Measurements from ENCODE around the gene NPAP1. TPM values are rescaled to one million over a fixed set of nuclear protein-coding genes. Genes with fewer than 3 reads are reported as not detected.
"Not testable (repeated sequence)": the region's sequence is repeated elsewhere in the genome, so short reads cannot be mapped to it uniquely, and the experiment has no call there.

Gene NPAP1
- polyA plus RNA-seq, 1 donor from 2014 or later: 0.10 TPM

DNA sequence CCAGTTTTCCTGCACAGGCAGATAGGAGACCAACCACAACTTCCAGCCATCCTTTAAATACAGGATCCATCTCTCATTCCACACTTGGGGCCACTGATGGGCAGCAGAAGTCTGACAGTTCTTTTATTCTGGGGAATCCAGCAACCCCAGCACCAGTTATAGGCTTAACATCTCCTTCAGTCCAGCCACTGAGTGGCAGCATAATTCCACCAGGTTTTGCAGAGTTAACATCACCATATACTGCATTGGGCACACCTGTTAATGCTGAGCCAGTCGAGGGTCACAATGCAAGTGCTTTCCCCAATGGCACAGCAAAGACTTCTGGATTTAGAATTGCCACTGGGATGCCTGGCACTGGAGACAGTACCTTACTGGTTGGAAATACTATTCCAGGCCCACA, 2.9 kb downstream of the NPAP1 start:
- TF ChIP-seq RAD21 (conservative IDR thresholded peaks at IDR 0.05): no peak
- no peak overlapping the region for H3K4me2 ChIP-seq (ENCODE audit: low read length)
- no peaks in the 10 kb centered on the region for H3K36me3 ChIP-seq (ENCODE audit: insufficient read depth, low read length)
- no peak overlapping the region for H3K9ac ChIP-seq (ENCODE audit: low read length)
- H3K27me3 ChIP-seq (ENCODE audit: insufficient read depth, low read depth, low read length): no peaks in the 10 kb centered on the region
- no peak overlapping the region for H3K4me3 ChIP-seq (ENCODE audit: low read length)
- no peaks in the 10 kb centered on the region for H3K79me2 ChIP-seq (replicated peaks; ENCODE audit: insufficient read depth, low read length)
- H3K9me3 ChIP-seq (ENCODE audit: low read length): no peaks in the 10 kb centered on the region
- H3K9me2 ChIP-seq (ENCODE audit: insufficient read depth, low read length): no peaks in the 10 kb centered on the region
- H3F3A ChIP-seq (ENCODE audit: insufficient read depth, low read length, poor library complexity, severe bottlenecking): no peaks in the 10 kb centered on the region
- no peak overlapping the region for H3K27ac ChIP-seq (ENCODE audit: low read length)
- H4K20me1 ChIP-seq (ENCODE audit: insufficient read depth): no peaks in the 10 kb centered on the region
- H2AFZ ChIP-seq (ENCODE audit: low read depth, low read length): no peak overlapping the region

DNA sequence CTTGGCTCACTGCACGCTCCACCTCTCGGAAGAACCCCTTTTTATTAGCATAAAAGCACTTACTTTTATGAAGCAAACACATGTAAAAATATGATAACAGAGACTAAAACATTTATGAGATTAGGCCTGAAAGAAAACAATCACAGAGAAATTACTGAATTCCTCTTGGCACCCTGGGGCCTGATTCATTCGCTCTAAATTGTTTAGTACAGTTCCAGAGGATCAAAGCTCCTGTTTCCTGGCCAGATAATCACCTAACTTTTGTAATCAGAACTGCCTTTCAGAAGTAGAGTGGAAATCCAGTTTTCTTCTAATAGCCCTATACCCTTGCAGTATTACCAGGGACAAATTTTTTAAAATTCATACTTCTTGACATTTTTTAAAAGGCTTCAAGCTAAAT, 6.4 kb downstream of the NPAP1 start:
- Histone ChIP-seq H3K9me3 (ENCODE audit: low read length) (no peaks in the 10 kb centered on the region), H3K9ac (ENCODE audit: low read length) (no peak overlapping the region), H4K20me1 (ENCODE audit: insufficient read depth) (no peaks in the 10 kb centered on the region), H3K4me3 (ENCODE audit: low read length) (no peak overlapping the region), H3K27ac (ENCODE audit: low read length) (no peak overlapping the region), H3K27me3 (ENCODE audit: insufficient read depth, low read depth, low read length) (no peaks in the 10 kb centered on the region), H2AFZ (ENCODE audit: low read depth, low read length) (no peak overlapping the region), H3K9me2 (ENCODE audit: insufficient read depth, low read length) (no peaks in the 10 kb centered on the region), H3K4me2 (ENCODE audit: low read length) (no peak overlapping the region), H3K79me2 (replicated peaks; ENCODE audit: insufficient read depth, low read length) (no peaks in the 10 kb centered on the region), H3F3A (ENCODE audit: insufficient read depth, low read length, poor library complexity, severe bottlenecking) (no peaks in the 10 kb centered on the region), H3K36me3 (ENCODE audit: insufficient read depth, low read length) (no peaks in the 10 kb centered on the region)
- TF ChIP-seq, protein P1, sequence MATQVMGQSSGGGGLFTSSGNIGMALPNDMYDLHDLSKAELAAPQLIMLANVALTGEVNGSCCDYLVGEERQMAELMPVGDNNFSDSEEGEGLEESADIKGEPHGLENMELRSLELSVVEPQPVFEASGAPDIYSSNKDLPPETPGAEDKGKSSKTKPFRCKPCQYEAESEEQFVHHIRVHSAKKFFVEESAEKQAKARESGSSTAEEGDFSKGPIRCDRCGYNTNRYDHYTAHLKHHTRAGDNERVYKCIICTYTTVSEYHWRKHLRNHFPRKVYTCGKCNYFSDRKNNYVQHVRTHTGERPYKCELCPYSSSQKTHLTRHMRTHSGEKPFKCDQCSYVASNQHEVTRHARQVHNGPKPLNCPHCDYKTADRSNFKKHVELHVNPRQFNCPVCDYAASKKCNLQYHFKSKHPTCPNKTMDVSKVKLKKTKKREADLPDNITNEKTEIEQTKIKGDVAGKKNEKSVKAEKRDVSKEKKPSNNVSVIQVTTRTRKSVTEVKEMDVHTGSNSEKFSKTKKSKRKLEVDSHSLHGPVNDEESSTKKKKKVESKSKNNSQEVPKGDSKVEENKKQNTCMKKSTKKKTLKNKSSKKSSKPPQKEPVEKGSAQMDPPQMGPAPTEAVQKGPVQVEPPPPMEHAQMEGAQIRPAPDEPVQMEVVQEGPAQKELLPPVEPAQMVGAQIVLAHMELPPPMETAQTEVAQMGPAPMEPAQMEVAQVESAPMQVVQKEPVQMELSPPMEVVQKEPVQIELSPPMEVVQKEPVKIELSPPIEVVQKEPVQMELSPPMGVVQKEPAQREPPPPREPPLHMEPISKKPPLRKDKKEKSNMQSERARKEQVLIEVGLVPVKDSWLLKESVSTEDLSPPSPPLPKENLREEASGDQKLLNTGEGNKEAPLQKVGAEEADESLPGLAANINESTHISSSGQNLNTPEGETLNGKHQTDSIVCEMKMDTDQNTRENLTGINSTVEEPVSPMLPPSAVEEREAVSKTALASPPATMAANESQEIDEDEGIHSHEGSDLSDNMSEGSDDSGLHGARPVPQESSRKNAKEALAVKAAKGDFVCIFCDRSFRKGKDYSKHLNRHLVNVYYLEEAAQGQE (IDR thresholded peaks at IDR 0.05; ENCODE audit: borderline replicate concordance): no peak
- no peak for TF ChIP-seq POLR2AphosphoS5 (IDR thresholded peaks at IDR 0.05)
- no peak for TF ChIP-seq RAD21 (conservative IDR thresholded peaks at IDR 0.05)
- no peak for TF ChIP-seq SMC3 (conservative IDR thresholded peaks at IDR 0.05; ENCODE audit: poor library complexity)
- no peak for TF ChIP-seq EP300 (conservative IDR thresholded peaks at IDR 0.05; ENCODE audit: poor library complexity, severe bottlenecking)
- TF ChIP-seq, protein P2, sequence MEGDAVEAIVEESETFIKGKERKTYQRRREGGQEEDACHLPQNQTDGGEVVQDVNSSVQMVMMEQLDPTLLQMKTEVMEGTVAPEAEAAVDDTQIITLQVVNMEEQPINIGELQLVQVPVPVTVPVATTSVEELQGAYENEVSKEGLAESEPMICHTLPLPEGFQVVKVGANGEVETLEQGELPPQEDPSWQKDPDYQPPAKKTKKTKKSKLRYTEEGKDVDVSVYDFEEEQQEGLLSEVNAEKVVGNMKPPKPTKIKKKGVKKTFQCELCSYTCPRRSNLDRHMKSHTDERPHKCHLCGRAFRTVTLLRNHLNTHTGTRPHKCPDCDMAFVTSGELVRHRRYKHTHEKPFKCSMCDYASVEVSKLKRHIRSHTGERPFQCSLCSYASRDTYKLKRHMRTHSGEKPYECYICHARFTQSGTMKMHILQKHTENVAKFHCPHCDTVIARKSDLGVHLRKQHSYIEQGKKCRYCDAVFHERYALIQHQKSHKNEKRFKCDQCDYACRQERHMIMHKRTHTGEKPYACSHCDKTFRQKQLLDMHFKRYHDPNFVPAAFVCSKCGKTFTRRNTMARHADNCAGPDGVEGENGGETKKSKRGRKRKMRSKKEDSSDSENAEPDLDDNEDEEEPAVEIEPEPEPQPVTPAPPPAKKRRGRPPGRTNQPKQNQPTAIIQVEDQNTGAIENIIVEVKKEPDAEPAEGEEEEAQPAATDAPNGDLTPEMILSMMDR (IDR thresholded peaks at IDR 0.05; ENCODE audit: poor library complexity, severe bottlenecking): no peak
- TF ChIP-seq MXI1 (conservative IDR thresholded peaks at IDR 0.05; ENCODE audit: poor library complexity, severe bottlenecking): no peak
- TF ChIP-seq TAF1 (IDR thresholded peaks at IDR 0.05; ENCODE audit: low read depth): no peak
- TF ChIP-seq EZH2 (IDR thresholded peaks at IDR 0.05; ENCODE audit: borderline replicate concordance, insufficient read depth, low read length, poor library complexity, severe bottlenecking): no peak

DNA sequence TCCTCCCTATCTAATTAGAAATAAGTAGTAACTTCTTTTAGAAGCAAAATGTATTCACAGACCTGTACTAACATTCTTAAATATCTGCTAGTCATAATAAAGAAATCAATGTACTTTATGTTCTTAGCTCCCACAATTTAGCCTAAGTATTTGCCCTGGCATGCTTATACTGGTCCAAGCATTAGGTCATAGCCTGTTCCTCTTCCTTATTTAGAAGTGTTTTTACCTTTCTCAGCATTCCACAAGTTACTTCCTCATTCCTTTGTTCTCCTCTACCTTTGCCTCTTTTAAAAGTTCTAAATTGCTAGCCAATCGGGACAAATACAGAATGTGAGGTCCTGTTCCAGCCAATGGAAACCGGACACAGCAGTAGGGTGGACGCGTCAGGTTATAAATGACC, 7.3 kb downstream of the NPAP1 start:
- not testable (repeated sequence) for H3K79me2 ChIP-seq (replicated peaks; ENCODE audit: insufficient read depth, low read length); H2AFZ ChIP-seq (ENCODE audit: low read depth, low read length); H3K4me3 ChIP-seq (ENCODE audit: low read length); H4K20me1 ChIP-seq (ENCODE audit: insufficient read depth); H3K9me2 ChIP-seq (ENCODE audit: insufficient read depth, low read length); H3K9ac ChIP-seq (ENCODE audit: low read length); H3K9me3 ChIP-seq (ENCODE audit: low read length); H3K4me2 ChIP-seq (ENCODE audit: low read length); H3F3A ChIP-seq (ENCODE audit: insufficient read depth, low read length, poor library complexity, severe bottlenecking); H3K27me3 ChIP-seq (ENCODE audit: insufficient read depth, low read depth, low read length); H3K27ac ChIP-seq (ENCODE audit: low read length); H3K36me3 ChIP-seq (ENCODE audit: insufficient read depth, low read length)
